ENCODE results near the gene THTPA. TPM values are rescaled to one million over a fixed set of nuclear protein-coding genes. Genes with fewer than 3 reads are reported as not detected.

Gene THTPA
- total RNA-seq, 4 donors from 2014 or later: 8.1 to 15.1 (median 13.8) TPM

- no peak for DNase-seq
- 52% methylated on average over 4 to 6 of the region's 6 CpGs for WGBS, 2 donors
- intact Hi-C loops (cut with DNase I): no loop called here
These were observed 12.7 kb downstream of the THTPA start for GRCh38 chr14:23568600-23569331.

GRCh38 chr14:23569443-23570151 is 13.5 kb downstream of the THTPA start:
- no peak overlapping the region for H3K4me3 ChIP-seq
- TF ChIP-seq CTCF (IDR thresholded peaks at IDR 0.05) (peak in 1 of 6 experiments; percentile 22), POLR2A (IDR thresholded peaks at IDR 0.05) (no peak)
- DNase-seq: no peak
- peak overlapping the region in 2 of 4 donors; percentile 11 to 47 for H3K27ac ChIP-seq
- intact Hi-C loops (cut with DNase I): no loop called here
- peaks cover 0 to 17% (median 5%) of the 10 kb centered on the region in 3 donors for H3K36me3 ChIP-seq
- peaks cover 8 to 45% (median 16%) of the 10 kb centered on the region in 3 donors for H3K4me1 ChIP-seq
- 46 to 53% methylated on average over 6 of the region's 7 CpGs for WGBS, 2 donors
- no peaks in the 10 kb centered on the region for H3K9me3 ChIP-seq
- H3K27me3 ChIP-seq: peaks cover 0 to 32% (median 0%) of the 10 kb centered on the region in 4 donors

More at GRCh38 chr14:23568600-23569331, 12.7 kb downstream of the THTPA start:
- Histone ChIP-seq H3K4me1 (peaks cover 8 to 45% (median 16%) of the 10 kb centered on the region in 3 donors), H3K4me3 (no peak overlapping the region), H3K27ac (peak overlapping the region in 2 of 4 donors; percentile 90 to 92), H3K27me3 (peaks cover 0 to 24% (median 0%) of the 10 kb centered on the region in 4 donors), H3K36me3 (peaks cover 0 to 25% (median 5%) of the 10 kb centered on the region in 3 donors), H3K9me3 (no peaks in the 10 kb centered on the region)
- TF ChIP-seq POLR2A (IDR thresholded peaks at IDR 0.05): no peak
- peak in 1 of 6 experiments; percentile 16 for TF ChIP-seq CTCF (IDR thresholded peaks at IDR 0.05)

DNA sequence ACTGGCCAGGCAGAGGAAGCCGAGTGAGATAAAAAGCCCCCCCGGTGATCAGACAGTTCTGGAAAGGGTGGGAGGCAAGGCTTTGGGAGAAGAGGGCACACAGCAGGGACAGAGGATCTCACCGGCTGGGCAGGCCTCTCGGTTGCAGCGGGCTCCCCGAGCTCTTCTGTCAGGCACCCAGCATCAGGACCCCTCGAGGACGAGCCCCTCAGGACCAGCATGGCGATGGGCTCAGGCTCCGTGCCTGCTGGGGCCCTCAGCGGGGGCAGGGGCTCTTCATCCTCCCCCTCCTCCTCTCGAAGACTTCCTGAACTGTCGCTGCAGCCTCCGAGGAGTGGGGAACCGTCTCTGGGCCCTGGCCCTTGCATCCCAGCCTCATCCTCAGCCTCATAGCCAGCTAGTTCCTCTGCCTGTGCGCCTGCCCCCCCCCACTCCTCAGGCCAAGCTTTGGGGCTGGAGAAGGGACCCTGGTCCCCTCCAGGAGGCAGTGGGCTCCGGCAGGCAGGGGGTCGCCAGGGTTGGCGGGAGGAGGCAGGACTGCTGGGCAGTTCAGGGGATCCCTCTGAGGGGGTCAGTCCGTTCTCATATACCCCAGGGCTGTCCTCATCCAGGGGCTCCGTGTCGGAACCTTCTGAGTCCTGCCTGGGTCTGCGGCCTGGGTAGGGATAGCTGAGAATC is 14.9 kb downstream of the THTPA start:
- Histone ChIP-seq H3K27me3 (peaks cover 0 to 45% (median 3%) of the 10 kb centered on the region in 4 donors), H3K27ac (no peak overlapping the region), H3K36me3 (peaks cover 0 to 3% (median 0%) of the 10 kb centered on the region in 3 donors), H3K9me3 (no peaks in the 10 kb centered on the region), H3K4me1 (peaks cover 8 to 46% (median 16%) of the 10 kb centered on the region in 3 donors), H3K4me3 (no peak overlapping the region)
- DNase-seq: no peak
- WGBS, 2 donors: 70 to 85% methylated on average over 2 to 6 of the region's 23 CpGs
- no peak for TF ChIP-seq POLR2A (IDR thresholded peaks at IDR 0.05)
- TF ChIP-seq CTCF (IDR thresholded peaks at IDR 0.05): no peak
- intact Hi-C loops (cut with DNase I): no loop called here

- no peak for DNase-seq
These were observed 15.8 kb downstream of the THTPA start for GRCh38 chr14:23571701-23572523.

More at GRCh38 chr14:23571701-23572523, 15.8 kb downstream of the THTPA start:
- TF ChIP-seq POLR2A (IDR thresholded peaks at IDR 0.05) (no peak), CTCF (IDR thresholded peaks at IDR 0.05) (no peak)
- intact Hi-C loops (cut with DNase I): no loop called here
- Histone ChIP-seq H3K27me3 (peaks cover 7 to 55% (median 10%) of the 10 kb centered on the region in 4 donors), H3K36me3 (no peaks in the 10 kb centered on the region), H3K9me3 (no peaks in the 10 kb centered on the region), H3K4me1 (peaks cover 11 to 46% (median 14%) of the 10 kb centered on the region in 3 donors), H3K4me3 (no peak overlapping the region), H3K27ac (peak overlapping the region in 2 of 4 donors; percentile 9 to 46)
- WGBS, 2 donors: 55 to 58% methylated on average over 13 to 14 of the region's 14 CpGs

All from esophagus squamous epithelium (tissue), 5 donors.